Pancreas (tissue), 10 donors: ENCODE data around the gene TAS2R14. TPM values are rescaled to one million over a fixed set of nuclear protein-coding genes. Genes with fewer than 3 reads are reported as not detected.

Experiments
- ATAC-seq, 4 donors: fragments of 200-7000 bp; cut with Tn5 transposase; one replicate each; pipeline versions ENCODE4 v1.8.0 to v1.9.1; 2020; ENCODE audit warnings: mild to moderate bottlenecking in 4 of 4, moderate library complexity in 4 of 4
- DNase-seq, 6 donors: peaks; one replicate each; pipeline ENCODE4 v3.0.0-alpha.2; 2020
- FAIRE-seq: peaks from 2 replicates; lab custom pipeline; 2012; peaks lifted over from hg19 to GRCh38; lab: Jason Lieb, UNC
- H3K27ac ChIP-seq, 4 donors: fragments of 200-600 bp; sonication (generic); 1 replicate in 3 of 4; 2 replicates in 1 of 4; pipeline versions ENCODE4 v1.5.0 to v1.8.0; 2020
- H3K27me3 ChIP-seq, 4 donors: fragments of 200-600 bp; one replicate each; pipeline ENCODE4 v1.8.0; 2021
- H3K36me3 ChIP-seq, 3 donors: fragments of 200-600 bp; sonication (generic) in 1 of 3; one replicate each; pipeline versions ENCODE4 v1.5.0 to v1.8.0; 2020 to 2021
- H3K4me1 ChIP-seq, 3 donors: fragments of 200-600 bp; one replicate each; pipeline ENCODE4 v1.8.0; 2021
- H3K4me3 ChIP-seq, 4 donors: fragments of 200-600 bp; sonication (generic) in 2 of 4; one replicate each; pipeline versions ENCODE4 v1.5.0 to v1.8.0; 2020 to 2021
- H3K9me3 ChIP-seq, 4 donors: fragments of 200-600 bp; one replicate each; pipeline ENCODE4 v1.8.0; 2021
- CTCF ChIP-seq, 4 donors: fragments of 200-600 bp; sonication (generic) in 3 of 4; IDR thresholded peaks; one replicate each; pipeline versions ENCODE4 v1.5.0 to v1.8.0; 2021; ENCODE audit warnings: antibody characterized with exemption in 4 of 4
- WGBS, 2 donors: extraction: QIAGEN DNeasy Blood & Tissue Kit; methylation state at CpG; one replicate each; pipeline ENCODE4 v1.1.7; 2013; 5-methylcytosine and 5-hydroxymethylcytosine counted together
- intact Hi-C, 3 donors: fragments of 100-400 bp; cut with DNase I; formaldehyde crosslinking; loops; one replicate each; pipeline versions ENCODE4 v1.11.1 to v1.14.2; 2022
- polyA plus RNA-seq, 2 donors: library from polyadenylated mRNA; stranded (reverse); fragments of 200-250 nt; gene quantifications; one replicate each; pipeline ENCODE4 v1.2.3, GENCODE V29; 2013
- total RNA-seq, 6 donors: library from RNA; stranded (reverse); fragmentation: NEBNext Ultra II Directional in 4 of 6; extraction: Animal tissue kit (Norgen Biotek cat#: 25700) in 4 of 6; gene quantifications; one replicate each; pipeline versions ENCODE4 v1.2.1 to v1.2.4, GENCODE V29; 2021 to 2023
- donor health status: healthy with polysubstance abuse.
- donor health status: DM: no; HTN: no; CAD: no; lungs with moderate emphysema.
- donor health status: DM: no; HTN: no; CAD: no.
- donor health status: control.
- donor health status: control.
- donor health status: Bipolar disorder and iron deficiency.
- donor health status: DM: yes; HTN: yes; CAD: no.
- donor health status: DM: no; HTN: no; CAD: no.
- donor health status: DM: no; HTN: no; CAD: no.
- donor health status: DM: yes; HTN: yes; CAD: no.

The TAS2R14 gene
- total and polyA plus RNA-seq, 8 donors = 0.83 to 1.7 (median 0.91) TPM

GRCh38 chr12:10941369-10941768, 2.3 kb upstream of the TAS2R14 start:
- Histone ChIP-seq H3K4me1 (no peaks in the 10 kb centered on the region), H3K27ac (no peak overlapping the region), H3K27me3 (no peaks in the 10 kb centered on the region), H3K9me3 (no peaks in the 10 kb centered on the region), H3K4me3 (no peak overlapping the region), H3K36me3 (no peaks in the 10 kb centered on the region)
- no peak for TF ChIP-seq CTCF (IDR thresholded peaks at IDR 0.05)
- intact Hi-C loops = no loop called here
- peak; percentile 39 for FAIRE-seq
- ATAC-seq = no peak
- DNase-seq = no peak

GRCh38 chr12:10940389-10940788, 1.3 kb upstream of the TAS2R14 start:
- intact Hi-C loops = no loop called here
- DNase-seq = no peak
- no peak for ATAC-seq
- no peaks in the 10 kb centered on the region for H3K9me3 ChIP-seq
- H3K27ac ChIP-seq = no peak overlapping the region
- TF ChIP-seq CTCF (IDR thresholded peaks at IDR 0.05) = no peak
- H3K4me3 ChIP-seq = no peak overlapping the region
- no peaks in the 10 kb centered on the region for H3K4me1 ChIP-seq
- no peaks in the 10 kb centered on the region for H3K36me3 ChIP-seq
- no peak for FAIRE-seq
- whole genome bisulfite sequencing, 2 donors = 93 to 100% methylated on average over 2 of the region's 2 CpGs
- H3K27me3 ChIP-seq = no peaks in the 10 kb centered on the region

- FAIRE-seq (no peak), DNase-seq (no peak), ATAC-seq (no peak)
- Histone ChIP-seq H3K4me3 (no peak overlapping the region), H3K9me3 (no peaks in the 10 kb centered on the region), H3K27ac (no peak overlapping the region), H3K27me3 (no peaks in the 10 kb centered on the region), H3K36me3 (no peaks in the 10 kb centered on the region), H3K4me1 (no peaks in the 10 kb centered on the region)
- no peak for TF ChIP-seq CTCF (IDR thresholded peaks at IDR 0.05)
- WGBS, 2 donors = 97% methylated on average over 1 of the region's 1 CpG
- intact Hi-C loops = no loop called here
These were observed 2.6 kb downstream of the TAS2R14 start for GRCh38 chr12:10936506-10936905.

- Histone ChIP-seq H3K4me3 (no peak within 1 kb of the TSS), H3K9me3 (no peaks in the 10 kb centered on the region), H3K27ac (no peak within 1 kb of the TSS), H3K36me3 (no peaks in the 10 kb centered on the region), H3K4me1 (no peaks in the 10 kb centered on the region), H3K27me3 (no peaks in the 10 kb centered on the region)
- no peak for ATAC-seq
- DNase-seq = no peak
- TF ChIP-seq CTCF (IDR thresholded peaks at IDR 0.05) = no peak
- WGBS, 2 donors = 93 to 97% methylated on average over 5 of the region's 5 CpGs
- intact Hi-C loops = no loop called here
- FAIRE-seq = no peak
These were observed 10.2 kb downstream of the TAS2R14 start, which contains the start of gene PRH2 for GRCh38 chr12:10928746-10929286. Gene PRH2, plus strand, starts transcription at chr12:10929236. Its CDS starts 38 bp downstream, at chr12:10929274.

- WGBS, 2 donors = 78 to 87% methylated on average over 5 of the region's 5 CpGs
- intact Hi-C loops = no loop called here
- no peak for FAIRE-seq
These were observed 12.8 kb downstream of the TAS2R14 start for GRCh38 chr12:10926269-10926668.

More at GRCh38 chr12:10926269-10926668, 12.8 kb downstream of the TAS2R14 start:
- no peaks in the 10 kb centered on the region for H3K9me3 ChIP-seq
- H3K4me3 ChIP-seq = no peak overlapping the region
- H3K27ac ChIP-seq = no peak overlapping the region
- H3K36me3 ChIP-seq = no peaks in the 10 kb centered on the region
- H3K27me3 ChIP-seq = no peaks in the 10 kb centered on the region
- DNase-seq (no peak), ATAC-seq (no peak)
- no peak for TF ChIP-seq CTCF (IDR thresholded peaks at IDR 0.05)
- no peaks in the 10 kb centered on the region for H3K4me1 ChIP-seq
